Kasumi-1 (cell line): ENCODE data around the gene GSE1.

Experiments used
- DNase-seq, 2 experiments: peaks; one replicate each; lab custom pipeline; 2025; lab: John Stamatoyannopoulos, UW

Gene GSE1

DNA sequence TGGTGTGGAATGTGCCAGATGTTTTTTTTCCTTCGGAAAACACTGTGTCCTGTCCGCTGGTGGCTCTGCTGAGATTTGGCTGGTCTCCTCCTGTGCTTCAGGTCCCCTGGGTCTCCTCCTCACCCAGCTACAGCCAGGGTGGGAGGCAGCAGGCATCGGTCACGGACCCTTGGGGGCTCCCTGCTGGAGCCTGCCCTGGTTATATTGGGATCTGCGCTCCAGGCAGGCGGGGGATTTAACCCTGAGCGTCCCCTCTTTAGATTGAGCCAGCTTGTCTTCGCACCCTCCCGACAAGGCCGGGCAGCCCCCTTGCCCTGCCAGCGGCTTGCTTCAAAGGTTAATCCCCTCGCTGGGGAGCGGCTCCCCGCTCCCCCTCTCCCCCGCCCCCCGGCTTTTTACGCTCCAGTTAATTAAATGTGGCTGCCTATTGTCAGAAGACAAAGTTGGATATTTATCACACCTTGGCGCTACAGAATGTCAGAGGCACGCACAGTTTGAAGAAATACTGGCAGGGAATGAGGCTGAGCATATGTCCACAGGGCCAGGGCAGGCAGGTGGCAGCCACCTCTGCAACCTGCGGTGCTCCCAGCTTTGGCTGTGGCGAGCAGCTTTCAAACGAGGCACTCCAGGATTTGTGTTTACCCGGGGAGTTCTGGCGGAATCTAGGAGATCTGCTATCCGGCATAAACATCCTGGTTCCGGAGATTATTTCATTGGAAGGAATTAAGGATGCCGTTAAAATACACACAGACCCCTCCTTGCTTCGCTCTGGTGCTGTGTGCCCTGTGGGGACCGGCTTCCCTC, 38.2 kb upstream of the GSE1 start:
- DNase-seq: no peak

DNA sequence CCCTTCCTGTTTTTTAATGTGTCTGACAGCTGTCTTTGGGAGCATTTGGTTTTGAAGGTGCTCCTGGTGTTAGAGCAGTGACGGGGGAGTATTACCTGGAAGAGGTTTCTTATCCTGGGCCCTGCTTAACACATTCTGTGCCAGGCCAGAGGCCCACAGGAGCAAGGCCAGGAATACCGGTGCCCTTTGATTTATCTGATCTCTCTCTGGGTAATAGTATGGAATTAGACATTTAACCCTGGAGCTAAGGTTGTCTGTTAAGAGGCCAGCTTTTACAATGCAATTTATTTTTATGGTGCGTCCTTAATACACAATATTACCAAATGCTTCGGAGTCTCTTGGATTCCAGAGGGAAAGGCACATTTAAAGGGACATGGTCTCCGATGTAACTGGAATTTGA, 37.2 kb upstream of the GSE1 start:
- DNase-seq: no peak

DNA sequence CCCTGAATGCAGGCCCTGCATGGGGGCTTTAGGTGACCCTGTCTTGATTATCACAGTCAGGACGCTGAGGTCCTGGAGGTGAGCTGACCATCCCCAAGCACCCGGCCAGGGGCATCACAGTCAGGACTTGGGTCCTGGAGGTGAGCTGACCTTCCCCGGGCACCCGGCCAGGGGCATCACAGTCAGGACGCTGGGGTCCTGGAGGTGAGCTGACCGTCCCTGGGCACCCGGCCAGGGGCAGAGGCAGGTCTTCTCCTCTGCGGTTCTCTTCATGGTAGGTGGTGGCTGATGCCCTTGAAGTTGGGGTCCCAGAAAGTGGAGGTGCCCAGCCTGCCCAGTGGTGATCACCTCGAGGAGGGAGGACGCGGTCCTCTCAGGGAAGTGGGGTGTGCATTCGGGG, 36.2 kb upstream of the GSE1 start:
- no peak for DNase-seq

- no peak for DNase-seq
These were observed 35.1 kb upstream of the GSE1 start for GRCh38 chr16:85577899-85578598.

DNA sequence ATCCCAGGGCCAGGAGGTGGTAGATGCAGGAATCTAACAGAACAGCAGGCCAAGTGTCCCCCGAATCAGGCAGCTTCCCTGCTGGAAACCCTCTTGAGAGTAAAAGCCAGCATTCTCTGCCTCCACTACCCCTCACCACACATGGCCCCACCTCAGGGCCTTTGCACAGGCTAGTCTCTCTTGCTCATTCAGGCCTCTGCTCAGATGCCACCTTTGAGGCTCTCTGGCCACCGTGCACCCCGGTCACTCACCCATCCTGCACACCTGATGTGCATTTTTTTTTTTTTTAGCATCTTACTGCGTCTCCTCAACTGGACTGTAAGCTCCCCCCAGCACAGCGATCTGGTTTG, 34.5 kb upstream of the GSE1 start:
- no peak for DNase-seq

- no peak for DNase-seq
These were observed 33.9 kb upstream of the GSE1 start for GRCh38 chr16:85579191-85579590.

- no peak for DNase-seq
These were observed 33.1 kb upstream of the GSE1 start for GRCh38 chr16:85579923-85580580.

DNA sequence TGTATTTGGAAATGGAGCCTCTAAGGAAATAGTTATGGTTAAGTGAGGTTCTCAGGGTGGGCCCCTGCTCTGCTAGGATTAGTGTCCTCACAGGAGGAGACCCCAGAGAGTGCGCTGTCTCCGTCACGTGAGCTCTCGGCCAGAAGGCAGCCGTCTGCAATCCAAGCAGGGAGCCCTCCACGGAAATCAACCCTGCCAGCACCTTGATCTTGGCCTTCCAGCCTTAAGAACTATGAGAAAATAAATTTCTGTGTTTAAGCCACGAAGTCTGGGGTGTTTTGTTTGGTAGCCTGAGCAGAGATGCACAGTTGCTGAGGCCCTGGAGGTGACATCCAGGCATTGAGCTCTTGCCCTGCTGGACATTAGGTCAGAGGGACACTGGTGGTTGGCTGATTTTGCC, 32.4 kb upstream of the GSE1 start:
- DNase-seq: no peak

DNA sequence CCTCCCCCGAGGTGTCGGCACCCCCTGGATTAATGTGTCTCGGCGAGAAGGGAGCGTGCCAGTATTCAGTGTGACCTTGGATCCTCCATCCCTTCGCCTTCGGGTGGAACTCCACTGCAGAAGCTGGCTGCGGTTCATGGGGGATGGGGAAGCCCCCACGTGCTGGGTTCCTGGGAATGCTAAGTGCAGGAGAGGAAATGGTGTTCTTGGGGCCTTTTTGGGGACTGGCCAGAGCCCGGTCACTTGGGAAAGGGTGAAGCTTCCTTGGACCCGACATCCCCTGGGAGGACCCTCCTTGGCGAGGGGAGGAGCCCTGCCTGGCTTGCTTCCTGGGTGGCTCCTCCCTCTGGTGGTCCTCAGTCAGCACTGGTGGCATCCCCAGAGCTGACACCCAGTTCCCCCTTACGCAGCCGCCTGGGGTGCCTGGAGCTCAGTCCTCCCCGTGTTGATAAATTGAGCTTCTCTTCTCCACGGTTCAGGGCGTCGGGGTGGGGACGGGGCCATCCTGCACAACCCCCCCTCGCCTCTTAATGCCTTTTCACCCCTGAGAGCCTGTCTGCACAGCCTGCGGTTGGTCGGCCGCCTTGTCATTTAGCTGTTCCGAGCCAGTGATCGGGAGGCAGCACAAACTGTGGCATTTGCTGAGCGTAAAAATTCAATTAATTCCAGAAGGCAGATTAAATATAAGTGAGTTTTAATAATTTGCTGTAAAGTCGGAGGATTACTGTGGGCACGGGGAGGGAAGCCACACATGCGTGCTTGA, 30.7 kb upstream of the GSE1 start:
- DNase-seq: no peak

- DNase-seq: no peak
These were observed 29.5 kb upstream of the GSE1 start for GRCh38 chr16:85583491-85584181.

DNA sequence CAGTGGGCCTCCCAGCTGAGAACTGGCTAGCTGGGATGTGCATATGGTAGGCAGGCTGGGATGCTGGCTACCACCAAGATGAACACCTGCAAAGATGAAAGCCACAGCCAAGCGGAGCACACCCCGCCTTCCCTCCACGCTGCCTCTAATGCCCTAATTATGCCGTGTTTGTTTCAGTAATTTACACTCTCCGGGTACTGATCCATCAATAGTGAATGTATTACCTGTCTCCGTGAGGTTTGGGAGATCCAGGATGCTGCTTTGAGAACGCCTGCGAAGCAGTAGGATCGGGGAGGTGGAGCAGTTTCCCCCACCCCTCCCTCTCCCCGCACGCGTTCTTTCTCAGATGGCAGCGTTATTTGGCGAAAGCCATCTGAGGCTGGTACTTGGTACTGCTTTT, 28.9 kb upstream of the GSE1 start:
- DNase-seq: no peak

DNA sequence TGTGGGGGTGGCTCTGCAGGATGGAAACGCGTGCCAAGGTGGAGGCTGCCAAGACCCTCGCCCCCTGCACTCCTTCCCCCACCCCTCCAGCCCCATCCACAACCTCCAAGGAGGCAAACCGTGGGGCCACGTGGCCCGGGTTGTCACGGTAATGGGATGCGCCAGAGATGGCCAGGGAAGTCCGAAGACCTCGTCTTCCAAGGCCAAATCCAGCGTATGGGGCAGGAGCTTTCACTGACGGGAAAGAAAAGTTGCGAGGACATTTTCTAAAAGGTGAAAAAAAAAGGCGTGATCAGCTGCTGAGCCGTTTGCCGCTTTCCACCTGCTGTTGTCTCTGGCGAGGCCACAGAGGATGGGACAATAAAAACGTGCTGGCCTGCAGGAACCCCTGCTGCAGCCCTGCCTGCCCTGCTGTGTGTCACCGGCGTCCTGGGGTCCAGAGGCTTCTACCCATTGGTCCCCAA, 28.3 kb upstream of the GSE1 start:
- DNase-seq: no peak

- DNase-seq: no peak
These were observed 27.4 kb upstream of the GSE1 start for GRCh38 chr16:85585711-85586110.

DNA sequence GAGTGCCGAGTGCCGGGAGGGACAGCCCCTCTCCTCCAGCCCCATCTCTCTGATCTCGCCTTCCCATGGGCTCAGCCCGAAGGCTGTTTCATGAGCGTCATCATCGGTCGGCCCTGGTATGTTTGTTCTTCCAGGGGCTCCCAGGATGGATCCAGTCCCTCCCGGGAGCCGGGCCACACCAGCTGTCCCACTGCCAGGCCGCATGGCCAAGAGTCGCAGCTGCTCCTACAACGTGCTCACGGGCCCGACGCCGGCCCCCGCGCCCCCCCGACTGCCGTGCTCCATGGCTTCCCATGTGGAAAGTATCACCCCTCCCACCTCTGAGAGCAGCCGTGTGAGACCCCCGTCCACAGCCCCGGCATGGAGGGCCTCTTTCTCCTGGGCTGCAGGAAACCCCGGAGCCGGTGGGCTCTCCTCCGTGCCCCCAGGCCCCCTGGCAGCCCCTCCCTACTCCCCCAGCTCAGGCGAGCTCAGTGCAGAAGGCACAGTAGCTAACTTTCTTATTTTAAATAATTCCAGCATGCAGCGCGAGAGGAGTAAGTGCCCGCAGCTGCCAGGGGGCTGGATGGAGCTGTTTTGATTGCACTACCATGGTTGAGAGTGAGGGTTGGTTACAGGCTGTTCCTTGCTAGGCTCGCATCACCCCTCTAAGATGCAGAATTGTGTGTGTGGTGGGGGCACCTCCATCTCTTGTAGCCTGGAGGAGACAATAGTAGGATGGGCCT, 26.6 kb upstream of the GSE1 start:
- no peak for DNase-seq

- DNase-seq: no peak
These were observed 25.2 kb upstream of the GSE1 start for GRCh38 chr16:85587762-85588556.

DNA sequence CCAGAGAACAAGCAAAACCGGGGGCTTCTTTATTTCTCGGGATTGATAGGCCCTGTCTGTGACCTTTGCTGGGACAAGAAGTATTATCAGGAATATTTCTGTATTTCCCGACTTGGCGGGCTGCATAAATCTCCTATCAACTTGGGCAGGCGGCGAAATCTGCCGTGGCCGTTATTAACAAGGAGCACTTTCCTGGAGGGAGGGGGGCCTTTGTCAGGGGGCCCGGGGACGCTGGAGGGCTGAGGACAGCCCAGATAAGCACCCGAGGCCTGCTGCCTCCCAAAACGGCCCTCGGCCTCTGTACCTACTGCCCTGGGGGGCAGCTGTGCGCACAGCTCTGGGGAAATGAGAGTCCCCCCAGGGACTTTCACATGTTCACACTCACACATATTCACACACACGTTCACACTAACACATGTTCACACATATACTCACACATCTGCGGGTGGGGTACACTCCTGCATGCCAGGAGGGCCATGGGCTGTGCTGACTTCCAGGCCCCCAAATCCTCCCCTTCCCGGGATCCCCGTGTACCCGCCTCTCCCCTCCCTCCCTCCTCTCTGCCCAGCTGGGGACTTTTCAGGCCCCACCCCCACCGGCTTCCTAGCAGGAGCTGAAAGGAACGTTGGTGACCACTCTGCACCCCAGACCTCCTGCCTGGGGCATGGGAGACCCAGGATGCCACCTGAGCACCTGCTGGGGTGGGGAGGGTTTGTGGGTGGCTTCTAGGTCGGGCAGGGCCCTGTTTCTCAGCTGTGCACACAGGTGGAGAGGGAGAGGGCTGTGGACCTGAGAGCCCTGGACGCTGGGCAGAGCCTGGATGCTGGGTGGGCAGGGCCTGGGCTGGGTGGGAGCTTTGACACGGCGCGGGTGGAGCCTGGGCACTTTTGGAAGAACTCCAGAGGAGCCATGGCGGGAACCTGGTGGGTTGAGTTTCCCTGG, 24.3 kb upstream of the GSE1 start:
- DNase-seq: no peak

- no peak for DNase-seq
These were observed 23.2 kb upstream of the GSE1 start for GRCh38 chr16:85589688-85590505.

DNA sequence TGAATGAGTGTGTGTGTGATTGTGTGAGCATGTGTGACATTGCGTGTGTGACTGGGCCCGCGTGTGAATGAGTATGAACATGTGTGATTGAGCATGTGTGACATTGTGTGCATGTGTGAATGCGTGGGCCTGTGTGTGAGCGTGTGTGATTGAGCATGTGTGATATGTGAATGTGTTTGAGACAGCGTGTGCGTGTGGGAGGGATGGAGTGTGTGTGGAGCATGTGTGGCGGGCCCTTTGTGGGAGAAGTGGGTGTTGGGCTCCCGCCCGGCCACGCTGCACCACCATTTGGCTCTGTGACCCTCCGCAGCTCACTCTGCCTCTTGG, 22.7 kb upstream of the GSE1 start:
- no peak for DNase-seq
